OCI-LY1 (cell line): Measurements from ENCODE around the gene ELMOD3.
"Not testable (repeated sequence)": the region's sequence is repeated elsewhere in the genome, so short reads cannot be mapped to it uniquely, and the experiment has no call there.

Source experiments
- H2AFZ ChIP-seq: fragments of 200-600 bp; sonication (generic), shearing (Covaris generic); 2 replicates; pipeline ENCODE4 v1.6.0; 2014; ENCODE audit warnings: antibody characterized with exemption, mild to moderate bottlenecking, low read length
- H3F3A ChIP-seq: fragments of 200-600 bp; sonication (generic), shearing (Covaris generic); 2 replicates; pipeline ENCODE4 v1.6.0; 2014; ENCODE audit warnings: mild to moderate bottlenecking, antibody characterized with exemption, low read length, moderate library complexity; ENCODE audit not compliant: insufficient read depth
- H3K27ac ChIP-seq: fragments of 200-600 bp; sonication (generic); 2 replicates; pipeline ENCODE4 v1.5.1; 2014; ENCODE audit warnings: low read length, mixed run types, mild to moderate bottlenecking, low read depth; ENCODE audit not compliant: poor library complexity, severe bottlenecking
- H3K27me3 ChIP-seq: fragments of 200-600 bp; sonication (generic); 2 replicates; pipeline ENCODE4 v1.6.0; 2014; ENCODE audit warnings: antibody characterized with exemption, mild to moderate bottlenecking, low read length, moderate library complexity; ENCODE audit not compliant: insufficient read depth
- H3K36me3 ChIP-seq: fragments of 200-600 bp; sonication (generic); 2 replicates; pipeline ENCODE4 v1.6.1; 2014; ENCODE audit warnings: mild to moderate bottlenecking, antibody characterized with exemption, low read length, moderate library complexity, mixed read lengths; ENCODE audit not compliant: insufficient read depth
- H3K4me1 ChIP-seq: fragments of 200-600 bp; sonication (generic); 2 replicates; pipeline ENCODE4 v1.5.1; 2014; ENCODE audit warnings: mild to moderate bottlenecking, low read length, moderate library complexity; ENCODE audit not compliant: insufficient read depth, severe bottlenecking
- H3K4me2 ChIP-seq: fragments of 200-600 bp; sonication (generic), shearing (Covaris generic); 2 replicates; pipeline ENCODE4 v1.6.1; 2014; ENCODE audit warnings: low read length
- H3K4me3 ChIP-seq: fragments of 200-600 bp; sonication (generic); 2 replicates; pipeline ENCODE4 v1.5.1; 2014; ENCODE audit warnings: low read length, low read depth, mild to moderate bottlenecking, mixed read lengths; ENCODE audit not compliant: poor library complexity, severe bottlenecking
- H3K79me2 ChIP-seq: fragments of 200-600 bp; shearing (Covaris generic); 2 replicates; pipeline ENCODE4 v1.6.1; 2016; ENCODE audit warnings: mixed run types, low read length, mixed read lengths; ENCODE audit not compliant: insufficient read depth
- H3K9ac ChIP-seq: fragments of 200-600 bp; sonication (generic), shearing (Covaris generic); 2 replicates; pipeline ENCODE4 v1.6.1; 2014; ENCODE audit warnings: mild to moderate bottlenecking, low read length, mixed read lengths
- H3K9me2 ChIP-seq: fragments of 200-600 bp; sonication (generic), shearing (Covaris generic); 2 replicates; pipeline ENCODE4 v1.6.1; 2014; ENCODE audit warnings: low read depth, mild to moderate bottlenecking, low read length, mixed read lengths
- H3K9me3 ChIP-seq: fragments of 200-600 bp; shearing (Covaris generic); 2 replicates; pipeline ENCODE4 v1.6.1; 2014; ENCODE audit warnings: low read length, mixed read lengths
- H4K20me1 ChIP-seq: fragments of 200-600 bp; sonication (generic), shearing (Covaris generic); 2 replicates; pipeline ENCODE4 v1.6.0; 2016; ENCODE audit warnings: mild to moderate bottlenecking, low read length; ENCODE audit not compliant: insufficient read depth
- EZH2 ChIP-seq: fragments of 200-600 bp; sonication (generic), shearing (Covaris generic); IDR thresholded peaks from 2 replicates; pipeline ENCODE4 v1.8.0; 2017; ENCODE audit warnings: borderline replicate concordance, mixed run types, mild to moderate bottlenecking, antibody characterized with exemption, low read length, moderate library complexity, mixed read lengths
- TF ChIP-seq, protein P1 (sequence below): fragments of 200-600 bp; sonication (generic), shearing (Covaris generic); IDR thresholded peaks from 2 replicates; pipeline ENCODE4 v1.5.1; 2017; ENCODE audit warnings: mild to moderate bottlenecking, antibody characterized with exemption, low read length, moderate library complexity, mixed read lengths

The ELMOD3 gene

DNA sequence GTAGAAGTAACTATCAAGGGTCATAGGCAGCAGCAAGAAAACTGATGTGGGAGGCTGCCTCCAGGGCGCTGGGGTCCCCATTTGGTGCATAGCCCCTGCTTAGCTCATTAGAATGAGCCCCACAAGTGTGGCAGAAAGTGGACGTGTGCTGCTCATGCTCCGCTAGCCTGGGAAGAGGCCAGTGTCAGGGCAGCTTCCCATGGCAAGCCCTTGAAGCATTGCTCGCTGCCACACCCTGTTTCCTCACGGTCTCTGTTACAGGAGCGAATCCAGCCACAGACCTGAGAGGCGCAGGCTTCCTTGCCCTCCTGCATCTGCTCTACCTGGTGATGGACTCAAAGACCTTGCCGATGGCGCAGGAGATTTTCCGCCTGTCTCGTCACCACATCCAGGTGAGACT lies 22.5 kb downstream of the ELMOD3 start:
- H3K4me3 ChIP-seq = no peak overlapping the region
- TF ChIP-seq, protein P1, sequence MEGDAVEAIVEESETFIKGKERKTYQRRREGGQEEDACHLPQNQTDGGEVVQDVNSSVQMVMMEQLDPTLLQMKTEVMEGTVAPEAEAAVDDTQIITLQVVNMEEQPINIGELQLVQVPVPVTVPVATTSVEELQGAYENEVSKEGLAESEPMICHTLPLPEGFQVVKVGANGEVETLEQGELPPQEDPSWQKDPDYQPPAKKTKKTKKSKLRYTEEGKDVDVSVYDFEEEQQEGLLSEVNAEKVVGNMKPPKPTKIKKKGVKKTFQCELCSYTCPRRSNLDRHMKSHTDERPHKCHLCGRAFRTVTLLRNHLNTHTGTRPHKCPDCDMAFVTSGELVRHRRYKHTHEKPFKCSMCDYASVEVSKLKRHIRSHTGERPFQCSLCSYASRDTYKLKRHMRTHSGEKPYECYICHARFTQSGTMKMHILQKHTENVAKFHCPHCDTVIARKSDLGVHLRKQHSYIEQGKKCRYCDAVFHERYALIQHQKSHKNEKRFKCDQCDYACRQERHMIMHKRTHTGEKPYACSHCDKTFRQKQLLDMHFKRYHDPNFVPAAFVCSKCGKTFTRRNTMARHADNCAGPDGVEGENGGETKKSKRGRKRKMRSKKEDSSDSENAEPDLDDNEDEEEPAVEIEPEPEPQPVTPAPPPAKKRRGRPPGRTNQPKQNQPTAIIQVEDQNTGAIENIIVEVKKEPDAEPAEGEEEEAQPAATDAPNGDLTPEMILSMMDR = no peak
- no peak for TF ChIP-seq EZH2
- no peak overlapping the region for H3K27ac ChIP-seq

DNA sequence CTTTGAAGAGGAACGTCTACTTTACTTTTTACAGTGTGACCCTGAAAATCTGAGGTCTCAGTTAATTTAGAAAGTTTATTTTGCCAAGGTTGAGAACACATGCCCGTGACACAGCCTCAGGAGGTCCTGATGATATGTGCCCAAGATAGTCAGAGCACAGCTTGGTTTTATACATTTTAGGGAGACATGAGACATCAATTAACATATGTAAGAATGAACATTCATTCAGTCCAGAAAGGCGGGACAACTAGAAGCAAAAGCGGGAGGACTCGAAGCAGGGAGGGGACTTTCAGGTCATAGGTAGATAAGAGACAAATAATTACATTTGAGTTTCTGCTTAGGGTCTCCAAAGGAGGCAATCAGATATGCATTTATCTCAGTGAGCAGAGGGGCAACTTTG lies 23.7 kb downstream of the ELMOD3 start:
- H3K9me2 ChIP-seq = no peaks in the 10 kb centered on the region
- no peaks in the 10 kb centered on the region for H3K4me1 ChIP-seq
- peaks cover 38% of the 10 kb centered on the region for H3K36me3 ChIP-seq
- H2AFZ ChIP-seq = no peak overlapping the region
- no peak overlapping the region for H3K27ac ChIP-seq
- H3K4me2 ChIP-seq = no peak overlapping the region
- no peaks in the 10 kb centered on the region for H3K27me3 ChIP-seq
- peaks cover 6% of the 10 kb centered on the region for H3K9me3 ChIP-seq
- no peak overlapping the region for H3K9ac ChIP-seq
- no peaks in the 10 kb centered on the region for H3F3A ChIP-seq
- no peak for TF ChIP-seq EZH2
- TF ChIP-seq, protein P1 = no peak
- no peak overlapping the region for H3K4me3 ChIP-seq
- no peaks in the 10 kb centered on the region for H4K20me1 ChIP-seq
- no peaks in the 10 kb centered on the region for H3K79me2 ChIP-seq

More for the DNA sequence above, 22.5 kb downstream of the ELMOD3 start:
- Histone ChIP-seq H3K36me3 (peaks cover 38% of the 10 kb centered on the region), H2AFZ (no peak overlapping the region), H3K9ac (no peak overlapping the region), H3F3A (no peaks in the 10 kb centered on the region), H4K20me1 (no peaks in the 10 kb centered on the region), H3K9me2 (no peaks in the 10 kb centered on the region), H3K4me1 (no peaks in the 10 kb centered on the region), H3K27me3 (no peaks in the 10 kb centered on the region), H3K79me2 (no peaks in the 10 kb centered on the region), H3K9me3 (peaks cover 6% of the 10 kb centered on the region), H3K4me2 (no peak overlapping the region)

DNA sequence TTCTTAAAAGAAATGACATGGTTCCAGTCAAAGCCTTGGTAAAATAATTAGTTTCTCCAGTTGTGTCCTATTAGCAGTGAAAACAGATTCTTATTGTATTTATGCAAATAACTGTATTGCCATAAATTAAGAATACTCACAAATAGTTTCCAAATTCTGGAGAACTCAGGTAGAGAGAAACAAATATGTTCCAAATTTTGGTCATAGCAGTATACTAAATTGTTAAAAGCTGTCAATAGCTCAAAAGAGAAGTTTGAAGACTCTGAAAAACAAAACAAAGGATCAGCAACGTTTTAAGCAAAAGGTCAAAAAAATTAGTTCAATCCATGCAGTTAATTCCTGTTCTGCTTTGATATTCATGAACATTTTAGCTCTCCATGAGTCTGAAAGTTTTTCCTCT lies 25.5 kb downstream of the ELMOD3 start:
- no peaks in the 10 kb centered on the region for H3F3A ChIP-seq
- no peak for TF ChIP-seq EZH2
- TF ChIP-seq, protein P1 = no peak

DNA sequence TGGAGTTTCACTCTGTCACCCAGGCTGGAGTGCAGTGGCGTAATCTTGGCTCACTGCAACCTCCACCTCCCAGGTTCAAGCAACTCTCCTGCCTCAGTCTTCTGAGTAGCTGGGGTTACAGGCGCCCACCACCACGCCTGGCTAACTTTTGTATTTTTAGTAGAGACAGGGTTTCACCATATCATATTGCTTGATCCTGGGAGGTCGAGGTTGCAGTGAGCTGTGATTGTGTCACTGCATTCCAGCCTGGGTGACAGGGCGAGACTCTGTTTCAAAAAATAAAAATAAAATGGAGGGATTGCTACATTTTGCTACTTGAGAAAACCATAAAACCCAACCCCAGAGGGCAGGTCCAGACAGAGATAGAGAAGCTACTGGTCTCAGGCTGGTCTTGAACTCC lies 28.6 kb downstream of the ELMOD3 start:
- H3K79me2 ChIP-seq, H3K4me1 ChIP-seq, H3K9me2 ChIP-seq, H2AFZ ChIP-seq, H3F3A ChIP-seq, H3K4me3 ChIP-seq, H4K20me1 ChIP-seq, H3K9ac ChIP-seq, H3K4me2 ChIP-seq, H3K9me3 ChIP-seq, H3K27ac ChIP-seq, H3K27me3 ChIP-seq: not testable (repeated sequence)
- H3K36me3 ChIP-seq = peaks cover 37% of the 10 kb centered on the region

More for the DNA sequence above, 25.5 kb downstream of the ELMOD3 start:
- no peaks in the 10 kb centered on the region for H3K79me2 ChIP-seq
- no peaks in the 10 kb centered on the region for H3K27me3 ChIP-seq
- no peak overlapping the region for H3K4me2 ChIP-seq
- H3K36me3 ChIP-seq = peaks cover 38% of the 10 kb centered on the region
- no peak overlapping the region for H2AFZ ChIP-seq
- H3K4me1 ChIP-seq = no peaks in the 10 kb centered on the region
- no peaks in the 10 kb centered on the region for H3K9me2 ChIP-seq
- H3K4me3 ChIP-seq = no peak overlapping the region
- H3K27ac ChIP-seq = no peak overlapping the region
- no peak overlapping the region for H3K9ac ChIP-seq
- peaks cover 6% of the 10 kb centered on the region for H3K9me3 ChIP-seq
- H4K20me1 ChIP-seq = no peaks in the 10 kb centered on the region
